ENCODE measurements around the gene COX11.

Gene COX11

GRCh38 chr17:54937018-54937417 is 31.4 kb downstream of the COX11 start:
- no peaks in the 10 kb centered on the region for H3K9me3 ChIP-seq
- H3K4me1 ChIP-seq = no peaks in the 10 kb centered on the region
- intact Hi-C loops (cut with DNase I; ENCODE audit: low total_unique reads) = no loop called here
- no peak overlapping the region for H3K4me3 ChIP-seq
- DNase-seq = no peak
- no peak for TF ChIP-seq CTCF (IDR thresholded peaks at IDR 0.05)
- H3K27me3 ChIP-seq = no peaks in the 10 kb centered on the region
- H3K36me3 ChIP-seq = peaks cover 27 to 72% (median 46%) of the 10 kb centered on the region in 3 donors
- no peak overlapping the region for H3K27ac ChIP-seq

GRCh38 chr17:54935471-54935870 is 33.0 kb downstream of the COX11 start:
- Histone ChIP-seq H3K4me3 (no peak overlapping the region), H3K27me3 (no peaks in the 10 kb centered on the region), H3K27ac (no peak overlapping the region), H3K4me1 (no peaks in the 10 kb centered on the region), H3K9me3 (no peaks in the 10 kb centered on the region), H3K36me3 (peaks cover 38 to 87% (median 46%) of the 10 kb centered on the region in 3 donors)
- intact Hi-C loops (cut with DNase I; ENCODE audit: low total_unique reads) = no loop called here
- DNase-seq = no peak
- TF ChIP-seq CTCF (IDR thresholded peaks at IDR 0.05) = no peak

- no peak overlapping the region for H3K27ac ChIP-seq
These were observed 34.5 kb downstream of the COX11 start for GRCh38 chr17:54933921-54934320.

GRCh38 chr17:54932711-54933110 is 35.7 kb downstream of the COX11 start:
- TF ChIP-seq CTCF (IDR thresholded peaks at IDR 0.05) = no peak
- Histone ChIP-seq H3K9me3 (no peaks in the 10 kb centered on the region), H3K27ac (no peak overlapping the region), H3K4me1 (no peaks in the 10 kb centered on the region), H3K27me3 (no peaks in the 10 kb centered on the region), H3K36me3 (peaks cover 35 to 75% (median 38%) of the 10 kb centered on the region in 3 donors), H3K4me3 (no peak overlapping the region)
- intact Hi-C loops (cut with DNase I; ENCODE audit: low total_unique reads) = no loop called here
- DNase-seq = no peak

More at GRCh38 chr17:54933921-54934320, 34.5 kb downstream of the COX11 start:
- H3K4me1 ChIP-seq = no peaks in the 10 kb centered on the region
- H3K36me3 ChIP-seq = peaks cover 35 to 83% (median 38%) of the 10 kb centered on the region in 3 donors
- no peaks in the 10 kb centered on the region for H3K9me3 ChIP-seq
- DNase-seq = no peak
- intact Hi-C loops (cut with DNase I; ENCODE audit: low total_unique reads) = no loop called here
- no peaks in the 10 kb centered on the region for H3K27me3 ChIP-seq
- no peak for TF ChIP-seq CTCF (IDR thresholded peaks at IDR 0.05)
- H3K4me3 ChIP-seq = no peak overlapping the region

GRCh38 chr17:54927525-54927924 is 40.9 kb downstream of the COX11 start:
- peaks cover 2 to 52% (median 12%) of the 10 kb centered on the region in 3 donors for H3K36me3 ChIP-seq
- H3K9me3 ChIP-seq = no peaks in the 10 kb centered on the region
- H3K27ac ChIP-seq = no peak overlapping the region
- intact Hi-C loops (cut with DNase I; ENCODE audit: low total_unique reads) = no loop called here
- H3K27me3 ChIP-seq = no peaks in the 10 kb centered on the region
- H3K4me1 ChIP-seq = no peaks in the 10 kb centered on the region
- TF ChIP-seq CTCF (IDR thresholded peaks at IDR 0.05) = no peak
- DNase-seq = no peak
- no peak overlapping the region for H3K4me3 ChIP-seq

- no peak for TF ChIP-seq CTCF (IDR thresholded peaks at IDR 0.05)
- H3K4me3 ChIP-seq = no peak overlapping the region
- no peak for DNase-seq
- H3K27me3 ChIP-seq = no peaks in the 10 kb centered on the region
- intact Hi-C loops (cut with DNase I; ENCODE audit: low total_unique reads) = no loop called here
- H3K4me1 ChIP-seq = no peaks in the 10 kb centered on the region
- H3K27ac ChIP-seq = no peak overlapping the region
- peaks cover 0 to 38% (median 0%) of the 10 kb centered on the region in 3 donors for H3K36me3 ChIP-seq
- no peaks in the 10 kb centered on the region for H3K9me3 ChIP-seq
These were observed 44.0 kb downstream of the COX11 start for GRCh38 chr17:54924405-54924804.

Measured in tibial artery (tissue), 4 donors.